Adipose tissue (tissue), 3 donors: ENCODE results near the gene AMBRA1. TPM values are rescaled to one million over a fixed set of nuclear protein-coding genes. Genes with fewer than 3 reads are reported as not detected.
A peak's percentile ranks its signal among the peaks of the same experiment; 100 is the strongest.

Experiments used
- H3K27ac ChIP-seq: one replicate; pipeline ENCODE4 v1.5.1; 2013; ENCODE audit warnings: low read depth, low read length
- WGBS, 3 donors: extraction: QIAGEN DNeasy Blood & Tissue Kit; methylation state at CpG; one replicate each; pipeline ENCODE4 v1.1.7; 2013; 5-methylcytosine and 5-hydroxymethylcytosine counted together
- polyA plus RNA-seq, 3 donors: library from polyadenylated mRNA; stranded (reverse); fragments of 200-250 nt; gene quantifications; one replicate each; pipeline ENCODE4 v1.2.3, GENCODE V29; 2013
- donor health status: healthy with polysubstance abuse.
- donor health status: Bipolar disorder and iron deficiency.
- donor health status: healthy.

AMBRA1 gene
- polyA plus RNA-seq, 3 donors: 7.6 to 10.7 (median 9.9) TPM

GRCh38 chr11:46617134-46617971 is 23.5 kb upstream of the AMBRA1 start, which contains the start of the genes ATG13 and HARBI1:
Gene ATG13, plus strand, starts transcription at chr11:46617553. Its CDS starts 26,739 bp downstream, at chr11:46644292.
Gene HARBI1, minus strand, starts transcription at chr11:46617227. Its CDS starts 990 bp downstream, at chr11:46616237.
- 0% methylated on average over 66 to 72 of the region's 72 CpGs for WGBS, 3 donors
- peak within 1 kb of the TSS; percentile 74 for H3K27ac ChIP-seq

- 2 to 3% (median 3%) methylated on average over 15 of the region's 15 CpGs for WGBS, 3 donors
- H3K27ac ChIP-seq: no peak overlapping the region
Observed at GRCh38 chr11:46616551-46617133, 22.8 kb upstream of the AMBRA1 start.

DNA sequence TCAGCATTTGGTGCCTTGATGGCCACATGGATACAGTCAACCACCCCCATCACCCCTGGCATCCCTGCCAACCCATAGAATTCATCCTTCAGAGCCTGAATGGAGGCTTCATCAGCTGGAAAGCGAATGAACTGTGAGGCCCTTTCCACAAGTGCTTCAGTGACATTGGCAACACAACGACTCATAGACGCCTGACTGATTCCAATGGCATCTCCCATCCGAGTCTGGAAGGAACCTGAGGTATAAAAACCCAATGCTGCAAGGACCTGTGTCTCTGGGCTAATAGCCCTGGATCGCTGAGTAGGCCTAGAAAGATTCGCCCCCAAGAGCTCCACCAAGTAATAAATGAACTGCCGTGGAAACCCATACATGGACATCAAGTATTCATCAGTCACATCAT is 21.9 kb upstream of the AMBRA1 start:
- H3K27ac ChIP-seq: no peak overlapping the region
- 95 to 96% (median 96%) methylated on average over 7 of the region's 7 CpGs for WGBS, 3 donors

DNA sequence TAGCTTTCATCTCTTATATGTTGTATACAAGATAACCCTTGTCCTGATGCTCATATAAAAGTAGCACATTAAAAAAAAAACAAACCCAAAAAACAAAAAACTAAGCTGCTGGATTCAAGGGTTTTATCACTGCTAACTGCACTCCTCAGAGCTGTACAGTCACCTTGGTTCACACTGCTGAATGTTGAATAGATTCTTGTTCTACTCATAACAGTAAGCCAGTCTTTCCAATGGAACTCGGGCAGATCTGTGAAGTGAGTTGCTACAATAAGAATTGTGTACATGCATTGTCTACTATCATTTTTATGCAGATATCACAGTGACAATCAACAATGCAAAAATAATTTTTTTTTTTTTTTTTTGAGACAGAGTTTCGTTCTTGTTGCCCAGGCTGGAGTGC is 18.5 kb upstream of the AMBRA1 start:
- H3K27ac ChIP-seq: no peak overlapping the region
- 88 to 93% (median 89%) methylated on average over 2 of the region's 2 CpGs for WGBS, 3 donors

- WGBS, 3 donors: 48 to 77% (median 74%) methylated on average over 5 of the region's 5 CpGs
- H3K27ac ChIP-seq: no peak overlapping the region
Observed at GRCh38 chr11:46611526-46612304, 17.9 kb upstream of the AMBRA1 start.

DNA sequence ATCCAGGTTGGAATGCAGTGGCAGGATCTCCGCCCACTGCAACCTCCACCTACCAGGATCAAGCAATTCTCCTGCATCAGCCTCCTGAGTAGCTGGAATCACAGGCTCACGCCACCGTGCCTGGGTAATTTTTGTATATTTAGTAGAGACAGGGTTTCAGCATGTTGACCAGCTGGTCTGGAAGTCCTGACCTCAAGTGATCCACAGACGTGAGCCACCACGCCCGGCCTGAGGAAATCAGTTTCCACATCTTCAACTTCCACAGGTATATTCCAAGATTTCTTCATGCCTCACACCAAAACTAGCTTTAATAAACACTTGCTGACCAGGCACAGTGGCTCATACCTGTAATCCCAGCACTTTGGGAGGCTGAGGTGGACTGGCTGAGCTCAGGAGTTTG is 15.6 kb upstream of the AMBRA1 start:
- no peak overlapping the region for H3K27ac ChIP-seq
- WGBS, 3 donors: 85 to 96% (median 85%) methylated on average over 6 of the region's 6 CpGs

DNA sequence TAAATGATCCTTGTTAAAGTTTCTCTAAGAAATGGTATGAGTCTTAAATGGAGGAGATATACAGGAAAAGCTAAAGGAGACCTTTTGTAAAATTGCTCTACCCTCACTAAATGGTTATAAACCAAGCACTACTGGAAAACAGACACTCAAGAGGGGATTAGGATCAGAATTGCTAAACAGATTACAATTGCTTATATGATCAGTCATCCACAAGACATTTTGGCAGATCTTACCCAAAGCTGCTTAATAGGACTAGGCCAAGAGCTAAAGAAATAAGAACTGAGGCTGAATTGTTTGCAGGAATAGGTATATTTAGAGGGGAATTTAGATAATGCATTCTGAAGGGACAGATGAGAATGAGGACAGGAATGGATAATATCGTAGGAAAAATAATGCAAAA is 13.7 kb upstream of the AMBRA1 start:
- WGBS, 3 donors: 76 to 82% (median 80%) methylated on average over 1 of the region's 1 CpG
- no peak overlapping the region for H3K27ac ChIP-seq

- H3K27ac ChIP-seq: no peak overlapping the region
- 88 to 94% (median 88%) methylated on average over 1 of the region's 1 CpG for WGBS, 3 donors
Observed at GRCh38 chr11:46604796-46605195, 11.0 kb upstream of the AMBRA1 start.

GRCh38 chr11:46603704-46604308 is 10.0 kb upstream of the AMBRA1 start:
- H3K27ac ChIP-seq: no peak overlapping the region
- 89 to 93% (median 92%) methylated on average over 15 of the region's 15 CpGs for WGBS, 3 donors

DNA sequence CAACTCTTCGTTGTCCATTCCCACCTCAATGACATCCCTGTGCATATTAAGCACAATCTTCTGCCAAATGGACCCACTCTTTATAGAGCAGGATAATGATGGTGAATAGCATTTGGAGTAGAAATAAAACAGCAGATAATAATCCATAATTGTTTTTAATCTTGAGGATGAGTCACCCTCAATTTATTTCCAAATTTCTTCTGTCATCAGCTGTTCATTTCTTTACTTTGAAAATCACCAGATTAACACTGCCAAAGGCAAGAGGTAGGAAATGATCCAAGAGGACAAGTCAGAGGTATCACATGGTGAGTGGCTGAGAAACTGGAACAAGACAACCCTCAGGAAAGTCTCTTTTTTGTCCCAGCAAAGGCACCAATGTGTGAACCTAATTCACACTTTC is 7.3 kb upstream of the AMBRA1 start:
- 58 to 83% (median 63%) methylated on average over 1 of the region's 1 CpG for WGBS, 3 donors
- no peak overlapping the region for H3K27ac ChIP-seq

DNA sequence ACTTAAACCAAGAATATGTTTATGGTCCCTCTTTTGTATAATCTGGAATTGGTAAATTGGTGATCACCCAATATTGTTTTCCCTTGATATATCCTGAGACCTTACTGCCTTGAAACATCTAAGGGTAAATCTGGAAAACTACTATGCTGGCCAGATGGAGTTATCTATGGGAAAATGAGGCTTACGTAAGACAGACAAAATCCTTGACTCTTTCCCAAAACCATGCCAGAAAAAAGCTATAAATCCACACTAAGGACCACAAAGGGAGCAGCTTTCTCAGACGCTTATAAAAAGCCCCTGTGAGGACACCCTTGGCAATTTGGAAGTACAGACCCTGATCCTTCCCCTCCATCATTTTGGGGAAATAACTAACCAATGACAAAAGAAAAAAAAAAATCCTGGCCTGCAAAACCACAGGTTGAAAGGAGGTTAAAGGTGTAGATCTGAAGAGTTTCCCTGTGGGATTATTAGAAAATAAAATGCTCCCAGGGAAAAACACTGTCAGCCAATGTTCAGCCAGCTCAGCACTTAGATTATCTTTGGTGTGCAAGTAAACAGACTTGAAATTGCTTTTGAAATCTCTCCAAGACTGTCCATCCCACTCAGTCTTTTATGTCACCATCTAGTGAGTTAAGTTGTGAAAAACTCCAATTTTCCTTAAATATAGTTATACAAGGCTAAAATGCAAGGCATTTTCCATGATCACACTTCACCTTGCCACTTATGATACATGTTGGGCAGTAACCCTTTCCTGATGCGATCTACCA is 6.6 kb upstream of the AMBRA1 start:
- no peak overlapping the region for H3K27ac ChIP-seq
- WGBS, 3 donors: 68 to 80% (median 71%) methylated on average over 3 of the region's 3 CpGs

DNA sequence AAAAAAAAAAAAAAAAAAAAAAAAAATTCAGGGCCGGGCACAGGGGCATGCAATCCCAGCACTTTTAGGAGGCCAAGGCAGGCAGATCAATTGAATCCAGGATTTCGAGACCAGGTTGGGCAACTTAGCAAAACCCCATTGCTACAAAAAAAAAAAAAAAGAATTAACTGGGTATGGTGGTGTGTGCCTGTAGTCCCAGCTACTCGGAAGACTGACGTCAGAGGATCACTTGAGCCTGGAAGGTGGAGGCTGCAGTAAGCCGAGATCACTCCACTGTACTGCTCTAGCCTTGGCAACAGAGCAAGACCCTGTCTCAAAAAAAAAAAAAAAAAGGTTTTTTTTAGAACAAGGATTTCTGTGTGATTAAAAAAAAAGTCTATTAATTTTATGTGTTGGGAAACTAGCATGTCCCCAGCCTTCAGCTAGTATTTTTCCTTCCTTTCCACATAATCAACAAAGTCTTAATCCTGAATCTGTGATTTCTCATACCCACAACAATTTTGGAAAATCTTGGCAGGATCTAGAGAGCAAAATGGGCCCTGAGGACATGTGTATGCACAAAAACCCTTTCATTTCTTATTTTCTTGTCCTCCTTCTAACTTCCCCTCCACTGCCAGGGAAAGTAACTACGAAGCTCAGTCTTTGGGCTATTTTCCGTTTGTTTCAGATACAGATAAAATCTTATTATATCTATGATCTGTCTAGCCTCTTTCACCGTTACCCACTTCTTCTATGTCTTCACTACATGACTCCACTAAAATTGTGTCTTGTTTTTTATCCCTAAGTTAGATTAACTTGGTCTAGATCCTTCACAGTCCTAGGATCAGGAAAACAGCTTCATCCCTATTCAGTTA is 5.7 kb upstream of the AMBRA1 start:
- 67 to 83% (median 82%) methylated on average over 8 of the region's 8 CpGs for WGBS, 3 donors
- no peak overlapping the region for H3K27ac ChIP-seq

DNA sequence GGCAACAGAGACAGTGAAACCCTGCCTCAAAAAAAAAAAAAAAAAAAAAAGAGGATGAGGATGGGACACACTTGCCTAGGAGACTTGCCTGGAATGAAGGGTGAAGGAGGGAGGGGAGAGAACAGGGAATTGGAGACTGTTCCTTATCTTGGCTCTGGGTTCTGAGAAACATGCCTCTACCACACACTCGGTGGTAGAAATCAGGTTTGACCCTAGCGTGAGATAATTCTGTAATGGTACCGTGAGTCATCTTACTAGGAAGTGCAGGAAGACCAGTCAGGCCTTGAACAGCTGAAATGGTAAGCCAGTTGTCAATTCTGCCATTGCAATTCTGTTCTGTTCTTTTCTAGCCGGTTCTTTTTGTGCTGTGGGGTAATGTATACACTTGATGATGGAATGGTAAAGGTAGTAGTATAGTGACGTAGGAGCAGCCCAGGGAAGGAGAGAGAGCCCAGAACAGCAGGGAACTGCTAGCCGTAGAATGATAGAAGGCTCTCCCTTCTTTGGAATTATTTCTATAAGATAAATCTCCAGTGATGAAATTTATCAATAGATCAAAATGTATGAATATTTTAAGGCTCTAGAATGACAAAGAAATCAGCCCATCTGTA is 3.9 kb upstream of the AMBRA1 start:
- no peak overlapping the region for H3K27ac ChIP-seq
- WGBS, 3 donors: 81 to 86% (median 85%) methylated on average over 6 of the region's 6 CpGs

DNA sequence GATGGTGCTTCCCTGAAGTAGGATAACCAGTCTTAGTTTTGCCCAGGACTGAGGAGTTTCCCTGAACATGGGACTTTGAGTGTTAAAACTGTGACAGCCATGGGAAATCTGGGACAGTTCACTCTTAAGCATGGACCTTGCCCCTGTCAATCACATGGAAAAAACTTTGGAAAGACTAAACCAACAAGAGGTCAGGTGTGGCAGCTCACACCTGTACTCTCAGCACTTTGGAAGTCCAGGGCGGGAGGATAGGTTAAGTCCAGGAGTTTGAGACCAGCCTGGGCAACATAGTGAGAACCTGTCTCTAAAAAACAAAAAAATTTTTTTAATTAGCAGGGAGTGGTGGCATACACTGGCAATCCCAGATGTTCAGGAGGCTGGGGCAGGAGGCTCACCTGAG is 3.3 kb upstream of the AMBRA1 start:
- H3K27ac ChIP-seq: no peak overlapping the region
- WGBS, 3 donors: 62 to 100% (median 98%) methylated on average over 1 of the region's 1 CpG

DNA sequence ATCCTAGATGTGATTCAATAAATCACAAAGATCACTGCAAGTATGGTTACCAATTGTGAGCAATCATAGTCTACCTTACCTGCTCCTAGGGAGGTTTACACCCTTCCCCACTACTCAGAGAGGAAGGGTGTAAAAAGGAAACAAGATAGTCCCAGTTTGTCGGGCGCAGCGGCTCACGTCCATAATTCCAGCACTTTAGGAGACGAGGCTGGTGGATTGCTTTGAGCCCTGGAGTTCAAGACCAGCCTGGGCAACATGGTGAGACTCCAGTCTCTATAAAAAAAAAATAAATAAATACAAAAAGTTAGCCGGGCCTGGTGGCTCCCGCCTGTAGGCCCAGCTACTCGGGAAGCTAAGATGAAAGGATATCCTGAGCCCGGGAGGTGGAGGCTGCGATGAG is 962 bp upstream of the AMBRA1 start:
- no peak overlapping the region for H3K27ac ChIP-seq
- 92 to 95% (median 93%) methylated on average over 10 of the region's 10 CpGs for WGBS, 3 donors

GRCh38 chr11:46594374-46594700 is 514 bp upstream of the AMBRA1 start:
- no peak overlapping the region for H3K27ac ChIP-seq
- 24 to 34% (median 32%) methylated on average over 3 of the region's 3 CpGs for WGBS, 3 donors
